Fibroblast of skin of back (primary cell): ENCODE results near the gene PUS1.

Source experiments
- DNase-seq: peaks from one replicate; pipeline ENCODE4 v3.0.0-alpha.2; 2013

PUS1 gene

DNA sequence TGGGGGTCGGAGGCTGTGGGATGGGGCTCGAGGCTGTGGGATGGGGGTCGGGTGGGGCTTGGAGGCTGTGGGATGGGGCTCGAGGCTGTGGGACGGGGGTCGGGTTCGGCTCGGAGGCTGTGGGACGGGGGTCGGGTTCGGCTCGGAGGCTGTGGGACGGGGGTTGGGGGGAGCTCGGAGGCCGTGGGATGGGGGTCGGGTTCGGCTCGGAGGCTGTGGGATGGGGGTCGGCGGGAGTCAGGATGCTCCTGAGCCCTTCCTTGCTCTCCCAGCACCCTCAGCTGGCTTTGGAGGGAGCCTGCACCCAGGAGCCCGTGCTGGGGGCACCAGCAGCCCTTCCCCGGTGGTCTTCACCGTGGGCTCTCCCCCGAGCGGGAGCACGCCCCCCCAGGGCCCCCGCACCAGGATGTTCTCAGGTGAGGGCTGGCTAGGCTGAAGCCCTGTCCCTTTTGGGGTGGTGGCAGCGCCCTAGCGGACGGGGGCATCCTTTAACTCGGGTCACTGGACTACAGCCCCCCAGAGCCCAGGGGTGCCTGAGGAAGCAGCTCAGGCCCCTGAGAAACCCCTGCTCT is 11.9 kb upstream of the PUS1 start:
- no peak for DNase-seq

DNA sequence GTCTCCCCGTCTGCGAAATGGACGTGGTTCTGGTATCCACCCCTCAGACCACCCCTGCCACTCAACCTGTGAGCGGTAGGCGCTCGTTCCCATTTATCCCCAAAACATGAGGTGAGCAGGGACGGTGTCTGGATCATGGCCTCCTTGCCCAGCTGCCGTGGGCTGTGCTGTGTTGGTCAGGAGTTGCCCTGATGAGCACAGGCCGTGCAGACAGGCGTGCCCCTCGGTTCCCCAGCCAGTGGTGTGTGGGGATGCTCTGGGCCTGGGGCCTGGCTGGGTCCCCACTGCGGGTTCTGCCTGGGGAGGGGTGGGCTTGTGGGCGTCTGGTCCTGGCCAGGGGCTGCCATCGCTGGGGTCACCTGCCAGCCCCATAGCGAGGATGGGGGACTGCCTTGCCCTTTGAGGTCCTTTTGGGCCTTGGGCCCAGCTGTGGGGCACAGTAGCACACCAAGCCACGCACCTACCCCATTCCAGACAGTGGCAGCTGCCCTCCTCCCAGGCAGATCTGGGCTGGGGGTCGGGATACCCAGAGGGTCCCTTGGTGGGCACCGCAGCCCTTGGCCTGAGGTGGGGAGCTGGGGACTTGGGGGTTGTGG is 11.3 kb upstream of the PUS1 start:
- DNase-seq: no peak

DNA sequence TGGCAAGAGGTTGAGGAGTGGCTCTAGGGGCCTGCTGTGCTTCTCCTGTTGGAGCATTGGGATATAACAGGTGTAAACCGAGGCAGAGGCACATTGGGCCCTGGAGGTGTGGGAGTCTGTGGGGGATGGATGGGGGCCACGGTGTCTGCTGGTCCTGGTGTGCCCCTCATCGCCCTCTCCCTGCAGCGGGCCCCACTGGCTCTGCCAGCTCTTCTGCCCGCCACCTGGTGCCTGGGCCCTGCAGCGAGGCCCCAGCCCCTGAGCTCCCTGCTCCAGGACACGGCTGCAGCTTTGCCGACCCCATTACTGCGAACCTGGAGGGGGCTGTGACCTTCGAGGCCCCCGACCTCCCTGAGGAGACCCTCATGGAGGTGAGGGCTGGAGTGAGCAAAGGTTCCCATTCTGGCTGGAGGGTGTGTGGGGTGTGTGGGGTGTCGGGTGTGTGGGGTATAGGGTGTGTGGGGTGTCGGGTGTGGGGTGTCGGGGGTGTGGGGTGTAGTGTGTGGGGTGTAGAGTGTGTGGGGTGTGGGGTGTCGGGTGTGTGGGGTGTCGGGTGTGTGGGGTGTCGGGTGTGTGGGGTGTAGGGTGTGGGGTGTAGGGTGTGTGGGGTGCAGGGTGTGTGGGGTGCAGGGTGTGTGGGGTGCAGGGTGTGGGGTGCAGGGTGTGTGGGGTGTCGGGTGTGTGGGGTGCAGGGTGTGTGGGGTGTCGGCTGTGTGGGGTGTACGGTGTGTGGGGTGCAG is 10.6 kb upstream of the PUS1 start:
- no peak for DNase-seq

DNA sequence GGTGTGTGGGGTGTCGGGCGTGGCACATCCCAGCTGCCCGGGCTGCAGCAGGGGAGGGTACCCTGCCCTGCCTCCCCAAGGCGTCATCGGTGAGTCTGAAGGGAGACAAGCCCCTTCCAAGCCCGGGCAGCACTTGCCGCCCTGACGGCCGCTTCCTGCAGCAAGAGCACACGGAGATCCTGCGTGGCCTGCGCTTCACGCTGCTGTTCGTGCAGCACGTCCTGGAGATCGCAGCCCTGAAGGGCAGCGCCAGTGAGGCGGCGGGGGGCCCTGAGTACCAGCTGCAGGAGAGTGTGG is 10.1 kb upstream of the PUS1 start:
- no peak for DNase-seq

DNA sequence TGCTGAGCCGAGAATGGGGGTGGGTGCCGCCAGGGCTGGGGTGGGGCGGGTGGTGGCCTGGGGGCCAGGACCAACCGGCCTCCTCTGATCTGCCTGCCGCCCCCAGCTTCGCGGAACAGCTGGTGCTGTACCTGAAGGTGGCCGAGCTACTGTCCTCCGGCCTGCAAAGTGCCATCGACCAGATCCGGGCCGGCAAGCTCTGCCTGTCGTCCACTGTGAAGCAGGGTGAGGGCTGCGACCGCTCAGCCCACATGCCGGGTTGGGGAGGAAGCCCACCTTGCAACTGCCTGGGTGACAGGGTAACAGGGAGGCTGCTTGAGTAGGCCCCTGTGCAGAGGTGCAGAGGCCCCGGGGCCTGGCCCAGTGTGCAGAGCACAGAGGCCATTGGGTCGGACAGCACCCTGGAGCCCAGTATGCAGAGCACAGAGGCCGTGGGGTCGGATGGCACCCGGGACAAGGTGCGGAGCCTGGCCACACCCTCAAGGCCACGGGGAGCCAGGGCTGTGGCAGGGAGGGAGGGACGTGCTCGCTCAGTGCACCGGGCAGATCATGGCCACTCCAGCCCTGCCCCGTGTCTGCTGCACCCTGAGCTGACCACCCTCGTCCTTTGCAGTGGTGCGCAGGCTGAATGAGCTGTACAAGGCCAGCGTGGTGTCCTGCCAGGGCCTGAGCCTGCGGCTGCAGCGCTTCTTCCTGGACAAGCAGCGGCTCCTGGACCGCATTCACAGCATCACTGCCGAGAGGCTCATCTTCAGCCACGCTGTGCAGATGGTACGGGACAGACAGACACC is 9.5 kb upstream of the PUS1 start:
- DNase-seq: no peak

DNA sequence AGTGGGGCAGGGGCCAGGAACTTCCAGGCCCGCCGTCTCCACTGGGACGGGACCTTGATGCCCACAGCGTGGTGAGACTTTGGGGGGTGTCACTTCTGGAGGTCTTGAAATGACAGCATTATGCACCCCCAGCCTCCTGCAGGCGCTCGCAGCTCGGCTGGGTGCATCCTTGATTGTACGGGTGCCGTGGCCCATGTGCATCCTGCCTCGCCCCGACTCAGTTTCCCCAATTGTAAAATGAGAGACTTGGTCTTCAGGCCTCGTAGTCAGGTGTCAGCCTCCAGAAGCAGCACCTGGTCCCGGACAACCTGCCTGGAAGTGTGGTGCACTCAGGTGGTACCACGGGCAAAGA is 8.9 kb upstream of the PUS1 start:
- no peak for DNase-seq

DNA sequence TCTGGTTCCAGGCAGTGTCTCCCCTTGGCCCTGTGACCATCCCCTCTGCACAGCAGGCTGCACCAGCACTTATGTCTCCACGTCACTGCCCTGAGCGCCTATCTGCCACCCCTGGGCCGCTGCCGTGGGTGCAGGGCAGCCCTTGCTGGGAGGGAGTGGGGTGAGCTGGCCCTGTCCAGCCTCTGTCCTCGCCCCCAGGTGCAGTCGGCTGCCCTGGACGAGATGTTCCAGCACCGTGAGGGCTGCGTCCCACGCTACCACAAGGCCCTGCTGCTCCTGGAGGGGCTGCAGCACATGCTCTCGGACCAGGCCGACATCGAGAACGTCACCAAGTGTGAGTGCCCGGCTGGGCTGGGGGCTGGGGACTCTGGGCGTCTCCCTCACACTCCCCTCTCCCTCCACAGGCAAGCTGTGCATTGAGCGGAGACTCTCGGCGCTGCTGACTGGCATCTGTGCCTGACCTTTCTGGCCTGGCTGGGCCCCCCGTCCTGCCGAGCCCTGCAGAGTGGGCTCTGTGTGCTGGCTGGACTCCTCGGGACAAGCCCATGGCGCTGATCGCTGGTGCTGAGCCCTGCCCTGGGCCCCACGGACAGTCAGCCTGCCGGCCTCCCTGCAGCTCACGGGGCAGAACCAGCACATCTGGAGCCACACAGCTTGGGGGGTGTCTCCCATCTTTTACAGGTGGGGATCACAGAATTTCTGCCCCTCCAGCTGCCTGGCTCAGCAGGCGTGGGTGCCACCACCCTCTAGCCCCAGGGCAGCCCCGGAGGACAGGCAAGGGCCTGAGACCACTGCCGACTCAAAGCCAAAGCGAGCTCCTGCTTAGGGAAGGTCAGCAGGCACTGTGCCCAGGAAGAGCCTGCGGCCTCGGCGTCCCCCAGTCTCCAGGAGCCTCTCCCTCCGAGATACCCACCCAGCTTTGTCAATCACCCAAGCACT is 7.9 kb upstream of the PUS1 start:
- DNase-seq: no peak

DNA sequence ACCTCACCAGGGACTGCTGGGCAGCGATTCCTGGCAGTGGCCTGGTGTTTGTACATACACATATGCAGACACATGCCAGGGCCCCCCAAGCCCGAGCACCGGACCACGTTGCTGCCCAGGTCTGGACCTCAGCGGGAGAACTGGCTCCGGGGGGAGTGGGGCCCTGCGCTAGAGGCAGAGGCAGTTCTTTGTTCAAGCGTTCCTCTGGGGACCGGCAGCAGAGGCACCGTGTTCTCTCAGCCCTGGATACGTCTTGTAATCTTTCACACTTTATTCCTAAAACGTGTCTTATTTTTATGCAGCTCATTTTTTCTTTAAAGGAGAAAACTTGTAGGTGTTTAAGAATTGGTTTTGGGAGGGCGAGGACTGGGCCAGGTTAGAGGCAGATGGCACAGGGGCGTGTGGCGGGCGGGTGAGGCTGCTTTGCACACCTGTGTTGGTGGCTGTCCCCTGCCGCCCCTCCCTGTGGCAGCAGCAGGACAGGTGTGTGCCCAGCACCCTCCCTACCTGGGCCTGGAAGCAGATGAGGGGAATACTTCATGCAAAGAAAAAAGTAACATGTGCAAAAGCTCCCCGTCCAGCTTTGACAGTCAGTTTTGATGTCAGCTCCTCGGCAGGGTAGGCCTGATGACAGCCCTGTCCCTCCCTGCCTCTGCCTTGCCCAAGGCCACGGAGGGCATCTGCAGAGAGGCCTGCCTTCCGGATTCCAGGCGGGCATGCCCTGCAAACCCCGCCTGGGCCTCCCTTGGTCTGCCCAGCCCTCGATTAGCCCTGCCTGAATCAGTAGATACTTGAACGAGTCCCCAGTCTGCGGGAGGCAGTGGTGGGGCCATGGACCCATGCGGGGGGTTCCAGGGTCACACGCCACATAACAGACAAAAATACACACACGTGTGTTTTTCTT is 7.0 kb upstream of the PUS1 start:
- no peak for DNase-seq

DNA sequence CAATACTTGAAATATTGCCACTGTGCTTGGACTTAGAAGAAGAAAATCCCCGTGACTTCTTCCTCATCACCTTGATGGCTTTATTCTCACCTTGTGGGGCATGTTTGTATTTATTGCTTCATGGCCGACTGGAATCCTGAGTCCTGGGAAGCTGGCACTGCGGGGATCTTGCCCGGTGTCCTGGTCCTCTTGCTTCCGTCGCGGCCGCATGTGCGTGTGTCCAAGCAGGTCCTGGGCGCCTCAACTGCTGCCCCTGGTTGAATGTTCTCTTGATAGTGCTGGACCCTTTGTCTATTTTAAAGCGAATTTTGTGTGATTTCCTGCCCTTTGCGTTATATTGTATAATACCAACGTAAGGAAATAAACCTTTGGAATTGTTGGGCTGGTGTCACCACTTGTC is 6.3 kb upstream of the PUS1 start:
- no peak for DNase-seq

DNA sequence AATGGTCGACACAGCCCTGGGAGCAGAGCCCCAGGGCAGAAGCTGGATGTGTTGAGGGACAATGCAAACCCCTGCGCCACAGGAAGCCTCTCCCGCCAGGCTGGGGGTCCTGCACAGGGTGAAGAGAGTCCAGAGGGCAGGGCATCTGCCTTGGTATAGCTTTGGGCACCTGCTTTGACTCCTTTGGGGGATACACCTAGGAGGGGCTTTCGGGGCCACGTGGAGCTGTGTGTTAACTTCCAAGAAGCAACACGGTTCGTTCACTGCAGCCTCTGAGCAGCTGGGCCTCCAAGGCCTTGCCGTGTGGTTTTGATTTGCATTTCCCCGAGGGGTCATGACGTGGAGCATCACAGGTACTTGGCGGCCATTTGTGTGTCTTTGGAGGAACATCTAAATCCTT is 5.8 kb upstream of the PUS1 start:
- DNase-seq: no peak

DNA sequence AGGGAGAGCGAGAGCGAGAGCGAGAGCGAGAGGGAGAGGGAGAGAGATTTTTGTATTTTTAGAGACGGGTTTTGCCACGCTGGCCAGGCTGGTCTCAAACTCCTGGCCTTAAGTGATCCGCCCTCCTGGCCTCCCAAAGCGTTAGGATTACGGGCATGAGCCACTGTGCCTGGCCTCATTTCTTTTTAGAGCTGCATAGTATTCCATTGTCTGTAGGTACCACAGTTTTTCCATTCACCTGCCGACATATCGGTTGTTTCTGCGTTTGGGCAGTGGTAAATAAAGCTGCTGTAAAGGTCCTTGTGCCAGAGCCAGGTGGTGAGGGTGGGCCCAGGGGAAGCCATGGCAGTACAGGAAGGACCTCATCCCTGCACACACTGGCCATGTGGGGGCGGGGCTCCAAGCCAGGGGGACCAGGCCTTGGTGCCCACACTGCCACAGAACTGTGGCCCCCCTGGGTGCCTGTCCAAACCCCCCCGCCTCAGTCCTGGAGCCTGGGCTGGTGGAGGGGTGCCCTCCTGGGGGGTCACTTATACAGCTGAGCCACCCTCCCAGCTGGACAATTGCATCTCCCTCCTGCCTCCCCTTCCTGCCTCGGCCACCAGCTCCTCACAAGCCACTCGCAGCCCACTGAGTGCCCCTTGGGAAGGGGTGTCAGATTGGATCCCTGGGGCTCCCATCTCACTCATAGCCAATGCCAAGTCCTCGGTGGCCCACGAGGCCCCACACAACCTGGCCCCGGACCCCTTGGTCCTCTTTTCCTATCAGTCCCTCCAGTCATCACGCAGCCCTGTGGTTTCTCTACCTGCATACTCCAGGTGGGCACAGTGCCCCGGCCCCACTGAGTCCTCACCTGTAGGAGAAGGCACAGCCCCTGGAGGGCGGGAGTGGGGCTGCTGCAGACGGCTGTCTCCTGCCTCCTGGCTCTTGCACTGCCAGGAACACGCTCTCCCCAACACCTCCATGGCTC is 1.7 kb upstream of the PUS1 start:
- no peak for DNase-seq

DNA sequence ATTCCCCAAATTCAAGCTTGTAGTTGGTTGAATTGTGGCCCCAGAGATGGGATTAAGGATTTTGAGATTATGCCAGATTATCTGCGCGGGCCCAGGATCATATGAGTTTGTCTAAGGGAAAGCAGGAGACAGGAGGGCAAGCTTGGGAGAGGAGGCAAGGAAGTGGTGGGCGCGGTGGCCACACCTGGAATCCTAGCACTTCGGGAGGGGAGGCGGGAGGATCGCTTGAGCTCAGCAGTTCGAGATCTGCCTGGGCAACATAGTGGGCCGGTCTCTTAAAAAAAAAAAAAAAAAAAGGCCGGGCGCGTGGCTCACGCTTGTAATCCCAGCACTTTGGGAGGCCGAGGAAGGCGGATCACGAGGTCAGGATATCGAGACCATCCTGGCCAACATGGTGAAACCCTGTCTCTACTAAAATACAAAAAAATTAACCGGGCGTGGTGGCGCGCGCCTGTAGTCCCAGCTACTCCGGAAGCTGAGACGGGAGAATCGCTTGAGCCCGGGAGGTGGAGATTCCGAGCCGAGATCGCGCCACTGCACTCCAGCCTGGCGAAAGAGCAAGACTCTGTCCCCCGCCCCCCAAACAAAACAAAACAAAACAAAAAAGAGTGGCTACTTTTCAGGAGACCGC is 881 bp upstream of the PUS1 start:
- peak; percentile 42 for DNase-seq

DNA sequence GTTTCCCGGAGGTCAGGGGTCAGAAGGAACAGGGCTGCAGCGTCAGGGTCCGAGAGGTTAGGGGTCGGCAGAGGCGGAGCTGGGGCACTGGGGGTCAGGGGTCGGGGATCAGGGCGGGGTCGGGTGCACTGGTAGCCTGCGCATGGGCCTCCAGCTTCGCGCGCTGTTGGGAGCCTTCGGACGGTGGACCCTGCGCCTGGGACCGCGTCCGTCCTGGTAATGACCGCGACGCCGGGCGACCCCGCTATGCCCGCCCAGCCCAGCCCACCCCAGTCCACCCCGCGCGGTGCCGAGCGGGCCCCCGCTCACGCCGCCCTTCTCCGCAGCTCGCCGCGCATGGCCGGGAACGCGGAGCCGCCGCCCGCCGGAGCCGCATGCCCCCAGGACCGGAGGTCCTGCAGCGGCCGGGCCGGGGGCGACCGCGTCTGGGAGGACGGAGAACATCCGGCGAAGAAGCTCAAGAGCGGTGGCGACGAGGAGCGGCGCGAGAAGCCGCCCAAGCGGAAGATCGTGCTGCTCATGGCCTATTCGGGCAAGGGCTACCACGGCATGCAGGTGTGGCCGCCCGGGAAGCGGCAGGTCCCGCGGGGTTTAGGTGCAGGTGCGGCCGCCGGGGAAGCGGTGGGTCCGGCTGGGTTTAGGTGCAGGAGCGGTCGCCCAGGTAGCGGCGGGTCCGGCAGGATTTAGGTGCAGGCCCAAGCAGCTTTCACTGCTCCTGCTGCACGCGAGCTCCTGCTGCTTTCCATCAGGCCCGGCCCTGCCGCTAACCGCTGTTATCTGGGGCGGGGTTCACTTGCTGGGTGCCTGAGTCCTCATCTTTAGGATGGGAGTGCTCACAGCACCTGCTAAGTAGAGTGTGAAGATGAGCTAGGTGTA is 743 bp downstream of the PUS1 start:
- no peak for DNase-seq

DNA sequence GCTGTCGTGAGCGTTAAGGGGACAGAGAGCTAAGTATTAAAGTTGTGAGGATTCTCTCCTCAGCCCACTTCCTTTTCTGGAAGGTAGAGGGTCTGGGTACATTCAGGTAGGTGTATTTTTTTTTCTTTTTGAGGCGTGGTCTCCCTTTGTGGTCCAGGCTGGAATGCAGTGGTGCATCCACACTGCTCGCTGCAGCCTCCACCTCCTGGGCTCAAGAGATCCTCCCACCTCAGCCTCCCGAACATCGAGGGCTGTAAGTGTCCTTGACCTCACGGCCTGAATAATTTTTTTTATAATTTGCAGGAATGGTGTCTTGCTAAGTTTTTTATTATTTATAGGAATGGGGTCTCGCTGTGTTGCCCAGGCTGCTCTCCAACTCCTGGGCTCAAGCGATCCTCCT is 1.4 kb downstream of the PUS1 start:
- DNase-seq: no peak

DNA sequence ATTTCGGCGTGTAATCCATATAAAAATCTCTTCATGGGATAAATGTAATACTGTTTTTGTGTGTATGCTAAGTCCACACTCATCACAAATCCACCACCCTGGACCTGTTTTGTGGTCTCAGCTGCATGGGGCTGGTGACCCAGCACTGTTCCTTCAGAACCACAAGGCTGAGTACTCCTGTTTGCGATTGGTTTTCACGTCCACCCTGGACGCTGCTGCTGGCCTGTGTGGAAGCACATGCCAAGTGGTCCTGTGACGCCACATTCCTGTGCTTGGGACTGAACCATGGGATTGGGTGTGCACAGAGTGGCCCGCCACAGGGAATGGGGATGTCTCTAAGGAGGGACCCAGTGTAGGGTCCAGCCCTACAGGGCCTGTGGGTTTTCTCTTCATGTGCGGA is 4.3 kb downstream of the PUS1 start:
- no peak for DNase-seq

DNA sequence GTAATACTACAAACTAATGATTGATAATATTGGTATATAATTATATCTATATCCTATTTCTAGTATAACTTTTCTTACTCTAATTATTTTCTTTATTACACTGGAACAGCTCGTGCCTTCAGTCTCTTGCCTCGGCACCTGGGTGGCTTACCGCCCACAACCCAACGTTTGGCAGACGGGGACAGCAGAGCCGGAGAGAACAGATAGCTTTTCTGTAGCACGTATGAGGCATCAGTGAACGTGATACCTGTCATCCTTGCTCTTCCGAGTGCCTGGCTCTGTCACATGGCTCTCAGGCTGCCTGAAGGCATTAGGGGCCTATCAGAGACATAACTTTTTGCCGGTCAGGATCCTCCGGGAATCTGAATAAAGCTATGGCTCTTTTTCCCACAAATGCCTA is 5.5 kb downstream of the PUS1 start:
- DNase-seq: no peak

DNA sequence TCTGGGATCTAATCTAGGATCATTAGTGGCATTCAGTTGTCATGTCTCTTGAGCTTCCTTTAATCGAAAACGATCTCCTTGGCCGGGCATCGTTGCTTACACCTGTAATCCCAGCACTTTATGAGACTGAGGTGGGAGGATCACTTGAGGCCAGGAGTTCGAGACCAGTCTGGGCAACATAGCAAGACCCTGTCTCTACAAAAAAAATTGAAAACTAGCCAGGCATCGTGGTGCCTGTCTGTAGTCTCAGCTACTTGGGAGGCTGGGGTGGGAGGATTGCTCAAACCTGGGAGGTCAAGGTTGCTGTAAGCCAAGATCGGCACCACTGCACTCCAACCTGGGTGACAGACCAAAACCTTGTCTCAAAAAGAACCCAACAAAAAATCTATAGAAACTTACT is 9.0 kb downstream of the PUS1 start:
- no peak for DNase-seq

DNA sequence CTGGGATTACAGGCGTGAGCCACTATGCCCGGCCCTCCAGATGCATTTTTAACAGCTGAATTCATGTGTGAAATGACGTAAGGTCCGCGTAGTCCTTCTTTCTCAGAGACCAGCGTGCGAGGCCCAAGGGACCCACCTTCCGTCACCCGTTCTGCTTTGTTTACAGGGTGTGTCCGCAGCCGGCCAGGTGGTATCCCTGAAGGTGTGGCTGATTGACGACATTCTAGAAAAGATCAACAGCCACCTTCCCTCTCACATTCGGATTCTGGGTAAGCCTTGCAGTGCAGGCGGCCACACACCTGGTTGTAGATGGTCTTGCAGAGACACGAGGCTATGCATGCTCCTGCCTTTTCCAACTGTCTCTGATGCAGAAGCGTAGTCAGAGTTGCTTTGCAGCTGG is 9.9 kb downstream of the PUS1 start:
- DNase-seq: no peak

DNA sequence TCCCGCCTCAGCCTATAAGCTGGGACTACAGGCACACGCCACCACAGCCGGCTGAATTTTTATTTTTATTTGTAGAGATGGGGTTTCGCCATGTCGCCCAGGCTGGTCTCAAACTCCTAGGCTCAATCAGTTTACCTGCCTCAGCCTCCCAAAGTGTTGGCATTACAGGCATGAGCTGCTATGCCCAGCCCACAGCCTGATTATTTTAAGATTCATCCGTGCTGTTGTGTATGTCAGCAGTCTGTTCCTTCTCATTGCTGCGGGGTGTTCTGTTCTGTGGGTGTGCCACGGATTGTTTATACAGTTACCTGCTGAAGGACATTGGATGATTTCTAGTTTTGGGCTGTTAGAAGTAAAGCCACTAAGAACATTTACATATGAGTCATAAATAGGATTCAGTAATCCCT is 11.1 kb downstream of the PUS1 start:
- DNase-seq: no peak
